ENCODE measurements around the gene TXNL1. TPM values are rescaled to one million over a fixed set of nuclear protein-coding genes. Genes with fewer than 3 reads are reported as not detected.

TXNL1 gene
- total RNA-seq, 4 donors from 2014 or later, result 36.0 to 72.7 (median 51.2) TPM

- no peak for TF ChIP-seq CTCF (IDR thresholded peaks at IDR 0.05; ENCODE audit: low read depth)
Observed at GRCh38 chr18:56643381-56643780, 5.0 kb upstream of the TXNL1 start.

- TF ChIP-seq CTCF (IDR thresholded peaks at IDR 0.05; ENCODE audit: low read depth), result no peak
Observed at GRCh38 chr18:56641714-56642337, 3.4 kb upstream of the TXNL1 start.

GRCh38 chr18:56639571-56639970 lies 1.2 kb upstream of the TXNL1 start:
- TF ChIP-seq CTCF (IDR thresholded peaks at IDR 0.05; ENCODE audit: low read depth), result no peak

GRCh38 chr18:56639104-56639381 lies 651 bp upstream of the TXNL1 start:
- no peak for TF ChIP-seq CTCF (IDR thresholded peaks at IDR 0.05; ENCODE audit: low read depth)

GRCh38 chr18:56637711-56638231 lies 621 bp downstream of the TXNL1 start:
- no peak for TF ChIP-seq CTCF (IDR thresholded peaks at IDR 0.05; ENCODE audit: low read depth)

GRCh38 chr18:56637176-56637575 lies 1.2 kb downstream of the TXNL1 start:
- no peak for TF ChIP-seq CTCF (IDR thresholded peaks at IDR 0.05; ENCODE audit: low read depth)

GRCh38 chr18:56635007-56635406 lies 3.4 kb downstream of the TXNL1 start:
- no peak for TF ChIP-seq CTCF (IDR thresholded peaks at IDR 0.05; ENCODE audit: low read depth)

All from subcutaneous adipose tissue (tissue), 4 donors.